Measurements from ENCODE around the gene UNC45A.
"Not testable (repeated sequence)": the region's sequence is repeated elsewhere in the genome, so short reads cannot be mapped to it uniquely, and the experiment has no call there.

Gene UNC45A

GRCh38 chr15:90906181-90906849, 28.8 kb upstream of the UNC45A start:
- Histone ChIP-seq H3K27ac (ENCODE audit: low read depth, low read length) (no peak overlapping the region), H3K9me3 (ENCODE audit: low read length) (no peaks in the 10 kb centered on the region), H3K27me3 (ENCODE audit: control insufficient read depth in 1 of 2, insufficient read depth in 2 of 2, low read length in 2 of 2) (no peaks in the 10 kb centered on the region), H3K4me3 (ENCODE audit: low read depth in 1 of 2, low read length in 2 of 2) (no peak overlapping the region), H3K4me1 (ENCODE audit: insufficient read depth, low read length) (peaks cover 16% of the 10 kb centered on the region), H3K9ac (ENCODE audit: low read length) (no peak overlapping the region), H3K36me3 (ENCODE audit: insufficient read depth, low read length) (peaks cover 61% of the 10 kb centered on the region)

GRCh38 chr15:90907051-90907660, 27.9 kb upstream of the UNC45A start:
- Histone ChIP-seq H3K36me3 (ENCODE audit: insufficient read depth, low read length) (peaks cover 69% of the 10 kb centered on the region), H3K4me3 (ENCODE audit: low read depth in 1 of 2, low read length in 2 of 2) (no peak overlapping the region), H3K9me3 (ENCODE audit: low read length) (no peaks in the 10 kb centered on the region), H3K27me3 (ENCODE audit: control insufficient read depth in 1 of 2, insufficient read depth in 2 of 2, low read length in 2 of 2) (no peaks in the 10 kb centered on the region), H3K27ac (ENCODE audit: low read depth, low read length) (no peak overlapping the region), H3K9ac (ENCODE audit: low read length) (no peak overlapping the region), H3K4me1 (ENCODE audit: insufficient read depth, low read length) (peaks cover 9% of the 10 kb centered on the region)

GRCh38 chr15:90907838-90908507, 27.1 kb upstream of the UNC45A start:
- H3K9me3 ChIP-seq (ENCODE audit: low read length), result no peaks in the 10 kb centered on the region
- H3K27me3 ChIP-seq (ENCODE audit: control insufficient read depth in 1 of 2, insufficient read depth in 2 of 2, low read length in 2 of 2), result no peaks in the 10 kb centered on the region
- peaks cover 8% of the 10 kb centered on the region for H3K4me1 ChIP-seq (ENCODE audit: insufficient read depth, low read length)
- no peak overlapping the region for H3K4me3 ChIP-seq (ENCODE audit: low read depth in 1 of 2, low read length in 2 of 2)
- no peak overlapping the region for H3K27ac ChIP-seq (ENCODE audit: low read depth, low read length)
- H3K36me3 ChIP-seq (ENCODE audit: insufficient read depth, low read length), result peaks cover 77% of the 10 kb centered on the region
- H3K9ac ChIP-seq (ENCODE audit: low read length), result no peak overlapping the region

GRCh38 chr15:90909449-90909848, 25.6 kb upstream of the UNC45A start:
- not testable (repeated sequence) for H3K4me3 ChIP-seq (ENCODE audit: low read depth in 1 of 2, low read length in 2 of 2); H3K4me1 ChIP-seq (ENCODE audit: insufficient read depth, low read length); H3K27ac ChIP-seq (ENCODE audit: low read depth, low read length); H3K9me3 ChIP-seq (ENCODE audit: low read length); H3K27me3 ChIP-seq (ENCODE audit: control insufficient read depth in 1 of 2, insufficient read depth in 2 of 2, low read length in 2 of 2); H3K9ac ChIP-seq (ENCODE audit: low read length)
- H3K36me3 ChIP-seq (ENCODE audit: insufficient read depth, low read length), result peaks cover 92% of the 10 kb centered on the region

GRCh38 chr15:90909976-90910375, 25.1 kb upstream of the UNC45A start:
- Histone ChIP-seq H3K36me3 (ENCODE audit: insufficient read depth, low read length) (peaks cover 92% of the 10 kb centered on the region), H3K27ac (ENCODE audit: low read depth, low read length) (no peak overlapping the region), H3K27me3 (ENCODE audit: control insufficient read depth in 1 of 2, insufficient read depth in 2 of 2, low read length in 2 of 2) (no peaks in the 10 kb centered on the region)

GRCh38 chr15:90910441-90911301, 24.4 kb upstream of the UNC45A start:
- no peaks in the 10 kb centered on the region for H3K9me3 ChIP-seq (ENCODE audit: low read length)
- no peaks in the 10 kb centered on the region for H3K4me1 ChIP-seq (ENCODE audit: insufficient read depth, low read length)
- H3K4me3 ChIP-seq (ENCODE audit: low read depth in 1 of 2, low read length in 2 of 2), result no peak overlapping the region
- no peak overlapping the region for H3K27ac ChIP-seq (ENCODE audit: low read depth, low read length)
- no peaks in the 10 kb centered on the region for H3K27me3 ChIP-seq (ENCODE audit: control insufficient read depth in 1 of 2, insufficient read depth in 2 of 2, low read length in 2 of 2)
- no peak overlapping the region for H3K9ac ChIP-seq (ENCODE audit: low read length)
- peaks cover 90% of the 10 kb centered on the region for H3K36me3 ChIP-seq (ENCODE audit: insufficient read depth, low read length)

More at GRCh38 chr15:90909976-90910375, 25.1 kb upstream of the UNC45A start:
- H3K9ac ChIP-seq (ENCODE audit: low read length), result no peak overlapping the region
- H3K4me3 ChIP-seq (ENCODE audit: low read depth in 1 of 2, low read length in 2 of 2), result no peak overlapping the region
- no peaks in the 10 kb centered on the region for H3K4me1 ChIP-seq (ENCODE audit: insufficient read depth, low read length)
- no peaks in the 10 kb centered on the region for H3K9me3 ChIP-seq (ENCODE audit: low read length)

- Histone ChIP-seq H3K9ac (ENCODE audit: low read length) (no peak overlapping the region), H3K27me3 (ENCODE audit: control insufficient read depth in 1 of 2, insufficient read depth in 2 of 2, low read length in 2 of 2) (no peaks in the 10 kb centered on the region), H3K9me3 (ENCODE audit: low read length) (no peaks in the 10 kb centered on the region), H3K4me1 (ENCODE audit: insufficient read depth, low read length) (no peaks in the 10 kb centered on the region), H3K4me3 (ENCODE audit: low read depth in 1 of 2, low read length in 2 of 2) (no peak overlapping the region), H3K27ac (ENCODE audit: low read depth, low read length) (no peak overlapping the region), H3K36me3 (ENCODE audit: insufficient read depth, low read length) (peaks cover 88% of the 10 kb centered on the region)
Measured at GRCh38 chr15:90911302-90911623, 23.8 kb upstream of the UNC45A start.

- Histone ChIP-seq H3K9me3 (ENCODE audit: low read length) (no peaks in the 10 kb centered on the region), H3K4me3 (ENCODE audit: low read depth in 1 of 2, low read length in 2 of 2) (no peak overlapping the region), H3K9ac (ENCODE audit: low read length) (no peak overlapping the region), H3K36me3 (ENCODE audit: insufficient read depth, low read length) (peaks cover 87% of the 10 kb centered on the region), H3K4me1 (ENCODE audit: insufficient read depth, low read length) (no peaks in the 10 kb centered on the region), H3K27me3 (ENCODE audit: control insufficient read depth in 1 of 2, insufficient read depth in 2 of 2, low read length in 2 of 2) (no peaks in the 10 kb centered on the region), H3K27ac (ENCODE audit: low read depth, low read length) (no peak overlapping the region)
Measured at GRCh38 chr15:90911906-90912769, 22.9 kb upstream of the UNC45A start.

GRCh38 chr15:90912770-90913075, 22.4 kb upstream of the UNC45A start:
- H3K27ac ChIP-seq (ENCODE audit: low read depth, low read length), result no peak overlapping the region
- peaks cover 86% of the 10 kb centered on the region for H3K36me3 ChIP-seq (ENCODE audit: insufficient read depth, low read length)
- H3K4me1 ChIP-seq (ENCODE audit: insufficient read depth, low read length), result no peaks in the 10 kb centered on the region
- no peak overlapping the region for H3K9ac ChIP-seq (ENCODE audit: low read length)
- H3K4me3 ChIP-seq (ENCODE audit: low read depth in 1 of 2, low read length in 2 of 2), result no peak overlapping the region
- H3K9me3 ChIP-seq (ENCODE audit: low read length), result no peaks in the 10 kb centered on the region
- no peaks in the 10 kb centered on the region for H3K27me3 ChIP-seq (ENCODE audit: control insufficient read depth in 1 of 2, insufficient read depth in 2 of 2, low read length in 2 of 2)

GRCh38 chr15:90913398-90913944, 21.6 kb upstream of the UNC45A start:
- no peak overlapping the region for H3K9ac ChIP-seq (ENCODE audit: low read length)
- no peaks in the 10 kb centered on the region for H3K27me3 ChIP-seq (ENCODE audit: control insufficient read depth in 1 of 2, insufficient read depth in 2 of 2, low read length in 2 of 2)
- no peak overlapping the region for H3K4me3 ChIP-seq (ENCODE audit: low read depth in 1 of 2, low read length in 2 of 2)
- H3K9me3 ChIP-seq (ENCODE audit: low read length), result no peaks in the 10 kb centered on the region
- H3K27ac ChIP-seq (ENCODE audit: low read depth, low read length), result no peak overlapping the region
- H3K36me3 ChIP-seq (ENCODE audit: insufficient read depth, low read length), result peaks cover 88% of the 10 kb centered on the region
- H3K4me1 ChIP-seq (ENCODE audit: insufficient read depth, low read length), result no peaks in the 10 kb centered on the region

All from muscle layer of colon (tissue), 2 donors.